Measurements from ENCODE around the gene ZDHHC1. TPM values are rescaled to one million over a fixed set of nuclear protein-coding genes. Genes with fewer than 3 reads are reported as not detected.

The ZDHHC1 gene
- total RNA-seq, 2 donors from 2014 or later, result 15.0 to 28.7 TPM

GRCh38 chr16:67397812-67398545, 18.3 kb downstream of the ZDHHC1 start:
- ATAC-seq (ENCODE audit: insufficient number of reproducible peaks, low FRiP score, low read depth) (no peak), DNase-seq (ENCODE audit: low spot score) (no peak)
- Histone ChIP-seq H3K9me3 (no peaks in the 10 kb centered on the region), H3K36me3 (no peaks in the 10 kb centered on the region), H3K27ac (no peak overlapping the region), H3K4me1 (ENCODE audit: control insufficient read depth in 1 of 2, low read depth in 2 of 2) (peaks cover 6 to 25% of the 10 kb centered on the region in 2 donors), H3K4me3 (no peak overlapping the region), H3K27me3 (replicated peaks; ENCODE audit: insufficient read depth) (peaks cover 3% of the 10 kb centered on the region)
- TF ChIP-seq CTCF (IDR thresholded peaks at IDR 0.05), result no peak

- DNase-seq (ENCODE audit: low spot score), result no peak
- H3K4me1 ChIP-seq (ENCODE audit: control insufficient read depth in 1 of 2, low read depth in 2 of 2), result peaks cover 6 to 28% of the 10 kb centered on the region in 2 donors
- H3K9me3 ChIP-seq, result no peaks in the 10 kb centered on the region
- H3K27me3 ChIP-seq (replicated peaks; ENCODE audit: insufficient read depth), result peaks cover 3% of the 10 kb centered on the region
- ATAC-seq (ENCODE audit: insufficient number of reproducible peaks, low FRiP score, low read depth), result no peak
- TF ChIP-seq CTCF (IDR thresholded peaks at IDR 0.05), result no peak
- H3K27ac ChIP-seq, result no peak overlapping the region
- H3K36me3 ChIP-seq, result no peaks in the 10 kb centered on the region
- H3K4me3 ChIP-seq, result no peak overlapping the region
Measured at GRCh38 chr16:67397036-67397801, 19.1 kb downstream of the ZDHHC1 start.

- Histone ChIP-seq H3K9me3 (no peaks in the 10 kb centered on the region), H3K4me3 (no peak overlapping the region), H3K27me3 (replicated peaks; ENCODE audit: insufficient read depth) (peaks cover 3% of the 10 kb centered on the region), H3K27ac (no peak overlapping the region), H3K36me3 (no peaks in the 10 kb centered on the region), H3K4me1 (ENCODE audit: control insufficient read depth in 1 of 2, low read depth in 2 of 2) (peaks cover 6 to 28% of the 10 kb centered on the region in 2 donors)
- ATAC-seq (ENCODE audit: insufficient number of reproducible peaks, low FRiP score, low read depth) (no peak), DNase-seq (ENCODE audit: low spot score) (peak; percentile 58)
- no peak for TF ChIP-seq CTCF (IDR thresholded peaks at IDR 0.05)
Measured at GRCh38 chr16:67396159-67397035, 19.9 kb downstream of the ZDHHC1 start.

GRCh38 chr16:67395458-67396158, 20.7 kb downstream of the ZDHHC1 start:
- no peak for ATAC-seq (ENCODE audit: insufficient number of reproducible peaks, low FRiP score, low read depth)
- Histone ChIP-seq H3K27me3 (replicated peaks; ENCODE audit: insufficient read depth) (peaks cover 3% of the 10 kb centered on the region), H3K4me1 (ENCODE audit: control insufficient read depth in 1 of 2, low read depth in 2 of 2) (peaks cover 6 to 28% of the 10 kb centered on the region in 2 donors), H3K9me3 (no peaks in the 10 kb centered on the region), H3K36me3 (no peaks in the 10 kb centered on the region), H3K27ac (no peak overlapping the region), H3K4me3 (no peak overlapping the region)
- no peak for DNase-seq (ENCODE audit: low spot score)
- TF ChIP-seq CTCF (IDR thresholded peaks at IDR 0.05), result no peak
